HCEC 1CT (cell line): ENCODE results near the gene TMEM132D.
"Not testable (repeated sequence)": the region's sequence is repeated elsewhere in the genome, so short reads cannot be mapped to it uniquely, and the experiment has no call there.

Source experiments
- DNase-seq: peaks from one replicate; pipeline ENCODE4 v3.0.0-alpha.2; 2017

Gene TMEM132D

GRCh38 chr12:129570796-129571400, 332.9 kb downstream of the TMEM132D start:
- no peak for DNase-seq

- no peak for DNase-seq
Measured at GRCh38 chr12:129566800-129567199, 337.0 kb downstream of the TMEM132D start.

- no peak for DNase-seq
Measured at GRCh38 chr12:129564768-129565167, 339.1 kb downstream of the TMEM132D start.

GRCh38 chr12:129563266-129563665, 340.6 kb downstream of the TMEM132D start:
- no peak for DNase-seq

GRCh38 chr12:129561304-129561703, 342.5 kb downstream of the TMEM132D start:
- DNase-seq, result no peak

- no peak for DNase-seq
Measured at GRCh38 chr12:129559776-129560175, 344.0 kb downstream of the TMEM132D start.

- no peak for DNase-seq
Measured at GRCh38 chr12:129558036-129558435, 345.8 kb downstream of the TMEM132D start.

GRCh38 chr12:129556082-129556481, 347.7 kb downstream of the TMEM132D start:
- DNase-seq, result no peak

GRCh38 chr12:129552996-129553750, 350.7 kb downstream of the TMEM132D start:
- no peak for DNase-seq

- no peak for DNase-seq
Measured at GRCh38 chr12:129551441-129551840, 352.4 kb downstream of the TMEM132D start.

GRCh38 chr12:129550353-129550752, 353.5 kb downstream of the TMEM132D start:
- no peak for DNase-seq

- no peak for DNase-seq
Measured at GRCh38 chr12:129549656-129550055, 354.2 kb downstream of the TMEM132D start.

- not testable (repeated sequence) for DNase-seq
Measured at GRCh38 chr12:129549020-129549419, 354.8 kb downstream of the TMEM132D start.

- DNase-seq, result no peak
Measured at GRCh38 chr12:129544716-129545115, 359.1 kb downstream of the TMEM132D start.

- DNase-seq, result no peak
Measured at GRCh38 chr12:129540954-129541353, 362.9 kb downstream of the TMEM132D start.

- DNase-seq, result no peak
Measured at GRCh38 chr12:129540249-129540648, 363.6 kb downstream of the TMEM132D start.

- DNase-seq, result not testable (repeated sequence)
Measured at GRCh38 chr12:129538724-129539335, 365.0 kb downstream of the TMEM132D start.

- DNase-seq, result no peak
Measured at GRCh38 chr12:129538137-129538536, 365.7 kb downstream of the TMEM132D start.

GRCh38 chr12:129534966-129535750, 368.7 kb downstream of the TMEM132D start:
- no peak for DNase-seq

- DNase-seq, result no peak
Measured at GRCh38 chr12:129532707-129533499, 370.9 kb downstream of the TMEM132D start.

- DNase-seq, result no peak
Measured at GRCh38 chr12:129532082-129532481, 371.7 kb downstream of the TMEM132D start.

GRCh38 chr12:129530984-129531383, 372.8 kb downstream of the TMEM132D start:
- no peak for DNase-seq
